GM23338 (cell line): Measurements from ENCODE around the gene C1QTNF1. TPM values are rescaled to one million over a fixed set of nuclear protein-coding genes. Genes with fewer than 3 reads are reported as not detected.

Source experiments
- ATAC-seq: fragments of 200-7000 bp; cut with Tn5 transposase; 3 replicates; pipeline ENCODE4 v1.9.1; 2020
- DNase-seq: peaks from one replicate; pipeline ENCODE4 v3.0.0-alpha.2; 2015; ENCODE audit warnings: low spot score
- H2AFZ ChIP-seq: fragments of 200-600 bp; sonication (generic); 2 replicates; pipeline ENCODE4 v1.8.0; 2016; ENCODE audit warnings: antibody characterized with exemption, mild to moderate bottlenecking, moderate library complexity
- H3F3A ChIP-seq: fragments of 200-600 bp; sonication (generic); replicated peaks from 2 replicates; pipeline ENCODE4 v1.8.0; 2017; ENCODE audit warnings: antibody characterized with exemption, mixed run types, low read depth
- H3K27ac ChIP-seq: fragments of 200-600 bp; sonication (generic); 2 replicates; pipeline ENCODE4 v1.6.1; 2016; ENCODE audit warnings: low read depth
- H3K27me3 ChIP-seq: fragments of 200-600 bp; sonication (generic); 2 replicates; pipeline ENCODE4 v1.8.0; 2016; ENCODE audit warnings: mild to moderate bottlenecking, mixed run types, moderate library complexity; ENCODE audit not compliant: insufficient read depth
- H3K36me3 ChIP-seq: fragments of 200-600 bp; sonication (generic); 2 replicates; pipeline ENCODE4 v1.8.0; 2016; ENCODE audit warnings: mild to moderate bottlenecking; ENCODE audit not compliant: insufficient read depth
- H3K4me1 ChIP-seq: fragments of 200-600 bp; sonication (generic); 2 replicates; pipeline ENCODE4 v1.8.0; 2016; ENCODE audit warnings: mild to moderate bottlenecking, moderate library complexity; ENCODE audit not compliant: insufficient read depth
- H3K4me2 ChIP-seq: fragments of 200-600 bp; sonication (generic); 2 replicates; pipeline ENCODE4 v1.7.1; 2017; ENCODE audit warnings: mixed run types
- H3K4me3 ChIP-seq: fragments of 200-600 bp; sonication (generic); 2 replicates; pipeline ENCODE4 v1.6.1; 2016; ENCODE audit warnings: mixed run types
- H3K79me2 ChIP-seq: fragments of 200-600 bp; sonication (generic); replicated peaks from 2 replicates; pipeline ENCODE4 v1.8.0; 2017; ENCODE audit warnings: mild to moderate bottlenecking; ENCODE audit not compliant: insufficient read depth
- H3K9me2 ChIP-seq: fragments of 200-600 bp; sonication (generic); 2 replicates; pipeline ENCODE4 v1.8.0; 2017; ENCODE audit not compliant: insufficient read depth
- H4K20me1 ChIP-seq: fragments of 200-600 bp; sonication (generic); replicated peaks from 2 replicates; pipeline ENCODE4 v1.8.0; 2017; ENCODE audit warnings: mild to moderate bottlenecking; ENCODE audit not compliant: insufficient read depth
- H3K27ac Mint-ChIP-seq: 2 replicates; pipeline ENCODE4 v1.8.0; 2020; ENCODE audit warnings: inconsistent platforms, mild to moderate bottlenecking, moderate library complexity, mixed read lengths
- H3K27me3 Mint-ChIP-seq: 3 replicates; pipeline ENCODE4 v1.8.0; 2022; ENCODE audit warnings: low read depth, mild to moderate bottlenecking, moderate library complexity, mixed read lengths, inconsistent platforms; ENCODE audit not compliant: insufficient read depth, poor library complexity
- H3K36me3 Mint-ChIP-seq: 3 replicates; pipeline ENCODE4 v1.8.0; 2021; ENCODE audit warnings: low read depth, mild to moderate bottlenecking, inconsistent platforms, moderate library complexity, mixed read lengths
- H3K4me1 Mint-ChIP-seq: 3 replicates; pipeline ENCODE4 v1.8.0; 2020; ENCODE audit warnings: mild to moderate bottlenecking, inconsistent platforms, mixed read lengths
- H3K4me3 Mint-ChIP-seq: 3 replicates; pipeline ENCODE4 v1.8.0; 2021; ENCODE audit warnings: moderate library complexity, mild to moderate bottlenecking, inconsistent platforms, mixed read lengths
- H3K9me3 Mint-ChIP-seq: 3 replicates; pipeline ENCODE4 v1.8.0; 2020; ENCODE audit warnings: moderate library complexity, mild to moderate bottlenecking, inconsistent platforms, mixed read lengths
- CREB1 ChIP-seq: fragments of 250-450 bp; sonication (Bioruptor Pico); IDR thresholded peaks from 2 replicates; pipeline ENCODE4 v1.5.0; 2020; ENCODE audit warnings: low read depth, mild to moderate bottlenecking, moderate library complexity
- CTCF ChIP-seq, 2 experiments: fragments of 200-600 bp in 1 of 2; sonication (generic) in 1 of 2; conservative IDR thresholded peaks; 2 replicates each; pipeline versions ENCODE4 v1.5.1 to v1.6.1; 2016 to 2017; ENCODE audit warnings: antibody characterized with exemption in 2 of 2, low read depth in 2 of 2, mild to moderate bottlenecking in 2 of 2, moderate library complexity in 1 of 2
- EZH2 ChIP-seq: fragments of 200-600 bp; sonication (generic); IDR thresholded peaks from one replicate; pipeline ENCODE4 v1.8.0; 2017; ENCODE audit warnings: antibody characterized with exemption, mild to moderate bottlenecking, low read depth; ENCODE audit not compliant: unreplicated experiment
- EZH2phosphoT487 ChIP-seq: fragments of 200-600 bp; sonication (generic); IDR thresholded peaks from one replicate; pipeline ENCODE4 v1.8.1; 2018; ENCODE audit warnings: antibody characterized with exemption; ENCODE audit not compliant: unreplicated experiment
- JUNB ChIP-seq: IDR thresholded peaks from one replicate; pipeline ENCODE4 v1.6.1; 2016; ENCODE audit warnings: antibody characterized with exemption; ENCODE audit not compliant: unreplicated experiment
- NANOG ChIP-seq: IDR thresholded peaks from 2 replicates; pipeline ENCODE4 v1.6.1; 2016; ENCODE audit warnings: antibody characterized with exemption, borderline replicate concordance
- POLR2AphosphoS5 ChIP-seq: IDR thresholded peaks from 2 replicates; pipeline ENCODE4 v1.6.1; 2016; ENCODE audit warnings: antibody characterized with exemption, low read depth
- STAT1 ChIP-seq: IDR thresholded peaks from one replicate; pipeline ENCODE4 v1.6.1; 2016; ENCODE audit warnings: antibody characterized with exemption; ENCODE audit not compliant: unreplicated experiment
- ZNF114 ChIP-seq: fragments of 250-450 bp; sonication (Bioruptor Pico); IDR thresholded peaks from 2 replicates; pipeline ENCODE4 v1.5.0; 2020; ENCODE audit warnings: mild to moderate bottlenecking, moderate library complexity
- ZNF331 ChIP-seq: fragments of 250-450 bp; sonication (Bioruptor Pico); IDR thresholded peaks from 2 replicates; pipeline ENCODE4 v1.5.0; 2020; ENCODE audit warnings: low read depth, mild to moderate bottlenecking, moderate library complexity
- polyA plus RNA-seq: library from polyadenylated mRNA; unstranded; fragments of >200 nt; fragmentation: Nextera tagmentation; extraction: Ambion mirVana; gene quantifications from 2 replicates; pipeline ENCODE4 v1.2.1, GENCODE V29; 2016
- total RNA-seq: library from RNA; depleted of rRNA; stranded (reverse); fragments of >200 nt; shearing (Covaris generic); gene quantifications from 2 replicates; pipeline ENCODE4 v1.2.3, GENCODE V29; 2014
- TF ChIP-seq, protein P1 (sequence below): IDR thresholded peaks from one replicate; pipeline ENCODE4 v1.6.1; 2018; ENCODE audit warnings: antibody characterized with exemption; ENCODE audit not compliant: unreplicated experiment
- TF ChIP-seq, protein P2 (sequence below): IDR thresholded peaks from 2 replicates; pipeline ENCODE4 v1.6.1; 2016; ENCODE audit warnings: antibody characterized with exemption
- TF ChIP-seq, protein P3 (sequence below): fragments of 250-450 bp; sonication (Bioruptor Pico); IDR thresholded peaks from 2 replicates; pipeline ENCODE4 v1.5.0; 2020; ENCODE audit warnings: mild to moderate bottlenecking, moderate library complexity

C1QTNF1 gene
- total and polyA plus RNA-seq, 2 experiments from 2014 or later, result 1.1 to 1.9 TPM

DNA sequence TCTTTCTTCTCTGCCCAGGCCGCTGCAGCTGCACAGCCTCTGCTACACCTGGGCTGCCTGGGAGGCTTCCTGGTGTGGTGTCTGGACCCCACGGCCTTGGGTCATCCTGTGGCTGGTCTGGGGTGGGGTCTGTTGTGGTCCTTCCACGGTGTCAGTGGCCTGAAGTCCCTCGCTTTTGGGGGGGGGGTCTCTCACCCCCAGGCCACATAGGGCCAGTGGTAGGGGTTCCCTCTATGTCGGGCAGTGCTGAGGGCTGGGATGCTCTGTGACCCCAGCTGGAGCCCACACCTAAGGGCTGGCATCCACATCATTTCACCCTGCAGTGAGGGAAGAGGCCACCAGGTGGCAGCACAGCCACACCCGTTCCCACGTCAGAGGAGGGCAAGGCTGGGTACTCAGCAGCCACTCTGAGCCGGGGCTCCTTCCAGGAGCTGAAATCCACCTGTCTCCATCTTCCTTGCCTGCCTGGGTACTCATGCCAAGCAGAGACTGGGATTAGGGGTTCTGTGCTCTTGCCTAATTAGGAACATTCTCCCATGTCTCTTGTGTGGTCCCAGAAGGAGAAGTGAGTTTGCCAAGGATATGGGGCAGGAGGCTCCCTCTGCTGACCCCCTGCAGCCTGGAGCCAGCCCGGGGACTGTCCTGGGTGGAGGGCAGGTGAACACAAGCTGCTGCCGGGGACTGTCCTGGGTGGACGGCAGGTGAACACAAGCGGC is 63.6 kb downstream of the C1QTNF1 start:
- no peak overlapping the region for H2AFZ ChIP-seq
- ATAC-seq (peak; percentile 78), DNase-seq (peak; percentile 85)
- H3F3A ChIP-seq, result no peaks in the 10 kb centered on the region
- H3K4me1 ChIP-seq, result no peaks in the 10 kb centered on the region
- H3K27ac ChIP-seq, result no peak overlapping the region
- H4K20me1 ChIP-seq, result no peaks in the 10 kb centered on the region
- Mint-ChIP-seq H3K4me1 (peaks cover 3% of the 10 kb centered on the region; the same call in 2 of the 3 replicates), H3K4me3 (no peak overlapping the region), H3K27me3 (peaks cover 9% of the 10 kb centered on the region), H3K36me3 (peaks cover 8% of the 10 kb centered on the region), H3K27ac (no peak overlapping the region), H3K9me3 (no peaks in the 10 kb centered on the region)
- no peaks in the 10 kb centered on the region for H3K36me3 ChIP-seq
- no peaks in the 10 kb centered on the region for H3K79me2 ChIP-seq
- no peaks in the 10 kb centered on the region for H3K9me2 ChIP-seq
- TF ChIP-seq CTCF (conservative IDR thresholded peaks at IDR 0.05; ENCODE audit: low read depth in 2 of 2) (peak; percentile 72 to 96), JUNB (no peak), ZNF331 (CRISPR knock-in tag) (no peak), EZH2 (no peak), POLR2AphosphoS5 (no peak), STAT1 (no peak), ZNF114 (no peak), CREB1 (CRISPR knock-in tag) (peak; percentile 66), EZH2phosphoT487 (no peak), NANOG (no peak)
- TF ChIP-seq, protein P1, sequence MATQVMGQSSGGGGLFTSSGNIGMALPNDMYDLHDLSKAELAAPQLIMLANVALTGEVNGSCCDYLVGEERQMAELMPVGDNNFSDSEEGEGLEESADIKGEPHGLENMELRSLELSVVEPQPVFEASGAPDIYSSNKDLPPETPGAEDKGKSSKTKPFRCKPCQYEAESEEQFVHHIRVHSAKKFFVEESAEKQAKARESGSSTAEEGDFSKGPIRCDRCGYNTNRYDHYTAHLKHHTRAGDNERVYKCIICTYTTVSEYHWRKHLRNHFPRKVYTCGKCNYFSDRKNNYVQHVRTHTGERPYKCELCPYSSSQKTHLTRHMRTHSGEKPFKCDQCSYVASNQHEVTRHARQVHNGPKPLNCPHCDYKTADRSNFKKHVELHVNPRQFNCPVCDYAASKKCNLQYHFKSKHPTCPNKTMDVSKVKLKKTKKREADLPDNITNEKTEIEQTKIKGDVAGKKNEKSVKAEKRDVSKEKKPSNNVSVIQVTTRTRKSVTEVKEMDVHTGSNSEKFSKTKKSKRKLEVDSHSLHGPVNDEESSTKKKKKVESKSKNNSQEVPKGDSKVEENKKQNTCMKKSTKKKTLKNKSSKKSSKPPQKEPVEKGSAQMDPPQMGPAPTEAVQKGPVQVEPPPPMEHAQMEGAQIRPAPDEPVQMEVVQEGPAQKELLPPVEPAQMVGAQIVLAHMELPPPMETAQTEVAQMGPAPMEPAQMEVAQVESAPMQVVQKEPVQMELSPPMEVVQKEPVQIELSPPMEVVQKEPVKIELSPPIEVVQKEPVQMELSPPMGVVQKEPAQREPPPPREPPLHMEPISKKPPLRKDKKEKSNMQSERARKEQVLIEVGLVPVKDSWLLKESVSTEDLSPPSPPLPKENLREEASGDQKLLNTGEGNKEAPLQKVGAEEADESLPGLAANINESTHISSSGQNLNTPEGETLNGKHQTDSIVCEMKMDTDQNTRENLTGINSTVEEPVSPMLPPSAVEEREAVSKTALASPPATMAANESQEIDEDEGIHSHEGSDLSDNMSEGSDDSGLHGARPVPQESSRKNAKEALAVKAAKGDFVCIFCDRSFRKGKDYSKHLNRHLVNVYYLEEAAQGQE, result no peak
- TF ChIP-seq, protein P2, sequence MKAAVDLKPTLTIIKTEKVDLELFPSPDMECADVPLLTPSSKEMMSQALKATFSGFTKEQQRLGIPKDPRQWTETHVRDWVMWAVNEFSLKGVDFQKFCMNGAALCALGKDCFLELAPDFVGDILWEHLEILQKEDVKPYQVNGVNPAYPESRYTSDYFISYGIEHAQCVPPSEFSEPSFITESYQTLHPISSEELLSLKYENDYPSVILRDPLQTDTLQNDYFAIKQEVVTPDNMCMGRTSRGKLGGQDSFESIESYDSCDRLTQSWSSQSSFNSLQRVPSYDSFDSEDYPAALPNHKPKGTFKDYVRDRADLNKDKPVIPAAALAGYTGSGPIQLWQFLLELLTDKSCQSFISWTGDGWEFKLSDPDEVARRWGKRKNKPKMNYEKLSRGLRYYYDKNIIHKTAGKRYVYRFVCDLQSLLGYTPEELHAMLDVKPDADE, result no peak
- TF ChIP-seq, protein P3, sequence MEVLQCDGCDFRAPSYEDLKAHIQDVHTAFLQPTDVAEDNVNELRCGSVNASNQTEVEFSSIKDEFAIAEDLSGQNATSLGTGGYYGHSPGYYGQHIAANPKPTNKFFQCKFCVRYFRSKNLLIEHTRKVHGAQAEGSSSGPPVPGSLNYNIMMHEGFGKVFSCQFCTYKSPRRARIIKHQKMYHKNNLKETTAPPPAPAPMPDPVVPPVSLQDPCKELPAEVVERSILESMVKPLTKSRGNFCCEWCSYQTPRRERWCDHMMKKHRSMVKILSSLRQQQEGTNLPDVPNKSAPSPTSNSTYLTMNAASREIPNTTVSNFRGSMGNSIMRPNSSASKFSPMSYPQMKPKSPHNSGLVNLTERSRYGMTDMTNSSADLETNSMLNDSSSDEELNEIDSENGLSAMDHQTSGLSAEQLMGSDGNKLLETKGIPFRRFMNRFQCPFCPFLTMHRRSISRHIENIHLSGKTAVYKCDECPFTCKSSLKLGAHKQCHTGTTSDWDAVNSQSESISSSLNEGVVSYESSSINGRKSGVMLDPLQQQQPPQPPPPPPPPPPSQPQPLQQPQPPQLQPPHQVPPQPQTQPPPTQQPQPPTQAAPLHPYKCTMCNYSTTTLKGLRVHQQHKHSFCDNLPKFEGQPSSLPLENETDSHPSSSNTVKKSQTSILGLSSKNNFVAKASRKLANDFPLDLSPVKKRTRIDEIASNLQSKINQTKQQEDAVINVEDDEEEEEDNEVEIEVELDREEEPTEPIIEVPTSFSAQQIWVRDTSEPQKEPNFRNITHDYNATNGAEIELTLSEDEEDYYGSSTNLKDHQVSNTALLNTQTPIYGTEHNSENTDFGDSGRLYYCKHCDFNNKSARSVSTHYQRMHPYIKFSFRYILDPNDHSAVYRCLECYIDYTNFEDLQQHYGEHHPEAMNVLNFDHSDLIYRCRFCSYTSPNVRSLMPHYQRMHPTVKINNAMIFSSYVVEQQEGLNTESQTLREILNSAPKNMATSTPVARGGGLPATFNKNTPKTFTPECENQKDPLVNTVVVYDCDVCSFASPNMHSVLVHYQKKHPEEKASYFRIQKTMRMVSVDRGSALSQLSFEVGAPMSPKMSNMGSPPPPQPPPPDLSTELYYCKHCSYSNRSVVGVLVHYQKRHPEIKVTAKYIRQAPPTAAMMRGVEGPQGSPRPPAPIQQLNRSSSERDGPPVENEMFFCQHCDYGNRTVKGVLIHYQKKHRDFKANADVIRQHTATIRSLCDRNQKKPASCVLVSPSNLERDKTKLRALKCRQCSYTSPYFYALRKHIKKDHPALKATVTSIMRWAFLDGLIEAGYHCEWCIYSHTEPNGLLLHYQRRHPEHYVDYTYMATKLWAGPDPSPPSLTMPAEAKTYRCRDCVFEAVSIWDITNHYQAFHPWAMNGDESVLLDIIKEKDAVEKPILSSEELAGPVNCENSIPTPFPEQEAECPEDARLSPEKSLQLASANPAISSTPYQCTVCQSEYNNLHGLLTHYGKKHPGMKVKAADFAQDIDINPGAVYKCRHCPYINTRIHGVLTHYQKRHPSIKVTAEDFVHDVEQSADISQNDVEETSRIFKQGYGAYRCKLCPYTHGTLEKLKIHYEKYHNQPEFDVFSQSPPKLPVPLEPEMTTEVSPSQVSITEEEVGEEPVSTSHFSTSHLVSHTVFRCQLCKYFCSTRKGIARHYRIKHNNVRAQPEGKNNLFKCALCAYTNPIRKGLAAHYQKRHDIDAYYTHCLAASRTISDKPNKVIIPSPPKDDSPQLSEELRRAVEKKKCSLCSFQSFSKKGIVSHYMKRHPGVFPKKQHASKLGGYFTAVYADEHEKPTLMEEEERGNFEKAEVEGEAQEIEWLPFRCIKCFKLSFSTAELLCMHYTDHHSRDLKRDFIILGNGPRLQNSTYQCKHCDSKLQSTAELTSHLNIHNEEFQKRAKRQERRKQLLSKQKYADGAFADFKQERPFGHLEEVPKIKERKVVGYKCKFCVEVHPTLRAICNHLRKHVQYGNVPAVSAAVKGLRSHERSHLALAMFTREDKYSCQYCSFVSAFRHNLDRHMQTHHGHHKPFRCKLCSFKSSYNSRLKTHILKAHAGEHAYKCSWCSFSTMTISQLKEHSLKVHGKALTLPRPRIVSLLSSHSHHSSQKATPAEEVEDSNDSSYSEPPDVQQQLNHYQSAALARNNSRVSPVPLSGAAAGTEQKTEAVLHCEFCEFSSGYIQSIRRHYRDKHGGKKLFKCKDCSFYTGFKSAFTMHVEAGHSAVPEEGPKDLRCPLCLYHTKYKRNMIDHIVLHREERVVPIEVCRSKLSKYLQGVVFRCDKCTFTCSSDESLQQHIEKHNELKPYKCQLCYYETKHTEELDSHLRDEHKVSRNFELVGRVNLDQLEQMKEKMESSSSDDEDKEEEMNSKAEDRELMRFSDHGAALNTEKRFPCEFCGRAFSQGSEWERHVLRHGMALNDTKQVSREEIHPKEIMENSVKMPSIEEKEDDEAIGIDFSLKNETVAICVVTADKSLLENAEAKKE (CRISPR knock-in tag), result no peak
- H3K4me2 ChIP-seq, result no peak overlapping the region
- H3K4me3 ChIP-seq, result no peak overlapping the region
- no peaks in the 10 kb centered on the region for H3K27me3 ChIP-seq
